Measurements from ENCODE around the gene MEIS1.

- no peak for TF ChIP-seq CTCF (optimal IDR thresholded peaks at IDR 0.05 in 1 of 3, IDR thresholded peaks at IDR 0.05 in 1 of 3, conservative IDR thresholded peaks at IDR 0.05 in 1 of 3; ENCODE audit: extremely low read depth in 1 of 3, insufficient read depth in 2 of 3, low read length in 3 of 3)
- no peak for TF ChIP-seq EZH2 (IDR thresholded peaks at IDR 0.05; ENCODE audit: low read length)
Observed at GRCh38 chr2:66566726-66567399, 131.9 kb downstream of the MEIS1 start.

Measured in keratinocyte (primary cell).